ENCODE measurements around the gene CA10.

CA10 gene

DNA sequence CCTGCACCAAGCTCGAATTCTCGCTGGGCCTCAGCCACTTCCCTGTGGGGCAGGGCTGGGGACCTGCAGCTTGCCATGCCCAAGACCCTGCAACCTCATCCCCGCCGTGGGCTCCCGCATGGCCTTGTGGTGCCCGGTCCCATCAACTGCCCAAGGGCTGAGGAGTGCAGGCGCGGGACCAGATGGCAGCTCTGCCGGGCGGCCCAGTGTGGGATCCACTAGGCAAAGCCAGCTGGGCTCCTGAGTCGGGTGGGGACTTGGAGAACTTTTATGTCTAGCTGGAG, 489.6 kb downstream of the CA10 start:
- no peak for TF ChIP-seq YY1 (IDR thresholded peaks at IDR 0.05; ENCODE audit: insufficient read depth, insufficient read length)
- no peak for TF ChIP-seq SUZ12 (IDR thresholded peaks at IDR 0.05; ENCODE audit: extremely low read depth, insufficient read depth, insufficient read length)
- no peak for TF ChIP-seq ZNF274 (IDR thresholded peaks at IDR 0.05; ENCODE audit: low read depth, low read length)
- Histone ChIP-seq H3K9me3 (ENCODE audit: insufficient read depth, low read length) (peaks cover 22% of the 10 kb centered on the region), H3K4me3 (ENCODE audit: insufficient read length, low read depth) (no peak overlapping the region), H3K36me3 (ENCODE audit: insufficient read depth, insufficient read length, low read length) (no peaks in the 10 kb centered on the region), H3K4me1 (ENCODE audit: insufficient read depth, insufficient read length) (no peaks in the 10 kb centered on the region), H3K27me3 (ENCODE audit: insufficient read depth, insufficient read length) (no peaks in the 10 kb centered on the region), H3K9ac (ENCODE audit: insufficient read length, low read depth) (no peak overlapping the region)
- DNase-seq (ENCODE audit: low read depth, low spot score), result no peak

DNA sequence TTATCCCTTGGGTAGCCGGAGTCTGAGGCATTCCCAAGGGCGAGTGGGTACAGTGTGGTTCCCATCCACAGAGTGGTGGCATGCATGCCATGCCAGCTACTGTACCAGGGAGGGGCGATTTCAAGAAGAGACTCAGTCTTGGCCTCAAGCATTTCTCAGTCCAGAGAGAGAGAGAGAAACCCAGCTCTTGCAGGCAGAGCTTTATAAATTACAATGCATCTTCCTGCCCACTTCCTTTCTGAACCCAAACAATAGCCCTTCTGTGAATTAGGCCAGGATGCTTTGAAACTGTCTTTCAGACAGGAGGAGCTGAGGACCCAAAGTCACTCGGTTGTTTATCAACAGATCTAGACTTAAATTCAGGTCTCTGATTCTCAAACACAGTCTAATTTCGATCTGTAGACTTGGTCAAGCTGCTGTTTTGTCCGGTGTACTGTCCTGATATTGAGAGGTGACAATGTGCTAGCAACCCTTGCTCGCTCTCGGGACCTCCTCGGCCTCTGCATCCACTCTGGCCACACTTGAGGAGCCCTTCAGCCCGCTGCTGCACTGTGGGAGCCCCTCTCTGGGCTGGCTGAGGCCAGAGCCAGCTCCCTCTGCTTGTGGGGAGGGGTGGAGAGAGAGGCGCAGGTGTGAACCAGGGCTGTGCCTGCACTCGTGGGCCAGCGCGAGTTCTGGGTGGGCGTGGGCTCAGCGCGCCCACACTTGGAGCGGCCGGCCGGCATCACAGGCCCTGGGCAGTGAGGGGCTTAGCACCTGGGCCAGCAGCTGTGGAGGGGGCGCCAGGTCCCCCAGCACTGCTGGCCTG, 490.2 kb downstream of the CA10 start:
- DNase-seq (ENCODE audit: low read depth, low spot score), result no peak
- Histone ChIP-seq H3K4me3 (ENCODE audit: insufficient read length, low read depth) (no peak overlapping the region), H3K36me3 (ENCODE audit: insufficient read depth, insufficient read length, low read length) (no peaks in the 10 kb centered on the region), H3K4me1 (ENCODE audit: insufficient read depth, insufficient read length) (no peaks in the 10 kb centered on the region), H3K9ac (ENCODE audit: insufficient read length, low read depth) (no peak overlapping the region), H3K27me3 (ENCODE audit: insufficient read depth, insufficient read length) (no peaks in the 10 kb centered on the region), H3K9me3 (ENCODE audit: insufficient read depth, low read length) (peaks cover 22% of the 10 kb centered on the region)
- no peak for TF ChIP-seq ZNF274 (IDR thresholded peaks at IDR 0.05; ENCODE audit: low read depth, low read length)
- no peak for TF ChIP-seq YY1 (IDR thresholded peaks at IDR 0.05; ENCODE audit: insufficient read depth, insufficient read length)
- TF ChIP-seq SUZ12 (IDR thresholded peaks at IDR 0.05; ENCODE audit: extremely low read depth, insufficient read depth, insufficient read length), result no peak

DNA sequence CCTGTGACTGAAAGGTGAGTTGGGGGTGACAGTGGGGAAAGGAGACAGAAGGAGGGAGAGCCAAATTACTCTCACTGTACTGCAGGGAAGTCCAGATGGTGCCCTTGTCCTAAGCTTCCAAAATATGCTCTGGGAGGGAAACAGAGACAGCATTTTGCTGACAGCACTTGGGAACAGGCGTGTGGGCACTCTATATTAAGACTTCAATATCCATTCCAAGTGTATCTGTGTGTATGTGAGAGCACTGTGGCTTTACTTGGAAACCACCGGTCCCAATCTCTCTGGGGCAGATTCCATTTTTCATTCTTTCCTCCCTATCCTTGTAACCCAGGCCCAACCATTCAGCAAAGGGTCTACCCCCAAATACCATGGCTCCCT, 490.8 kb downstream of the CA10 start:
- DNase-seq (ENCODE audit: low read depth, low spot score), result no peak
- TF ChIP-seq YY1 (IDR thresholded peaks at IDR 0.05; ENCODE audit: insufficient read depth, insufficient read length) (no peak), ZNF274 (IDR thresholded peaks at IDR 0.05; ENCODE audit: low read depth, low read length) (no peak), SUZ12 (IDR thresholded peaks at IDR 0.05; ENCODE audit: extremely low read depth, insufficient read depth, insufficient read length) (no peak)
- no peaks in the 10 kb centered on the region for H3K27me3 ChIP-seq (ENCODE audit: insufficient read depth, insufficient read length)

DNA sequence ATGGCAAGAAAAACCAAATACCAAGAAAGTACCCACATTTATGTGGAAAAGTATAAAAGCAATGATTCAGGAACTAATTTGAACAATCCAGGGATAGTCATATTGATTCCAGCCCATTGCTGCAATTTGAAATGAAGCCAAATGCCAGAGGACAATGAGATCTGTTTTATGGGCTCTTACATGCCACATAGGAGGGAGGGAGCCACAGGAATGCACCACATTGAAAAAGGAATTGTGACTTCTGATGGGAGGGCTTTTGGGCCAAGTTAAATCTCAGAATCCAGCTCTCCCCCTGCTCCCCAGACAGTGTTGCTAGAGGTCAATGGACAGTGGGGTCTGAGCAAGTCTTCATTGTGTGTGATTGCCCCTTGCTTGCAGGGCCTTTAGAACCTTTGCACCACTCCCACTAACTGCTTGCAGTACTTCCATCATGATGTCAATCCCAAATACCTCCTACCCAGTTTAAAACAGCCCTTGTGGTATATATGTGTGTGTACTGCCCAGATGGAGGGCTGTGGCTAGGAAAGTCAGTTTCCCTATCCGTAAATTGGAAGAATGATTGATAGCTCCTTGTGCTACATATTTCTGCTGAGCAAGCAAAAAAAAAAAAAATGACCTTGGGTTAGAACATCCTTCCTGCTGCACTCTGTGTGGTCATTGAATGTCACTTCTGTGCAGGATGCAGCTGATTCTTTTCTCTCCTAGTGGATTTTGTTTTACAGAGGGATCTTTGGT, 491.4 kb downstream of the CA10 start:
- H3K36me3 ChIP-seq (ENCODE audit: insufficient read depth, insufficient read length, low read length), result no peaks in the 10 kb centered on the region
- no peaks in the 10 kb centered on the region for H3K27me3 ChIP-seq (ENCODE audit: insufficient read depth, insufficient read length)
- H3K4me3 ChIP-seq (ENCODE audit: insufficient read length, low read depth), result no peak overlapping the region
- TF ChIP-seq ZNF274 (IDR thresholded peaks at IDR 0.05; ENCODE audit: low read depth, low read length) (no peak), SUZ12 (IDR thresholded peaks at IDR 0.05; ENCODE audit: extremely low read depth, insufficient read depth, insufficient read length) (no peak), YY1 (IDR thresholded peaks at IDR 0.05; ENCODE audit: insufficient read depth, insufficient read length) (no peak)
- H3K4me1 ChIP-seq (ENCODE audit: insufficient read depth, insufficient read length), result no peaks in the 10 kb centered on the region
- H3K9ac ChIP-seq (ENCODE audit: insufficient read length, low read depth), result no peak overlapping the region
- peaks cover 22% of the 10 kb centered on the region for H3K9me3 ChIP-seq (ENCODE audit: insufficient read depth, low read length)
- no peak for DNase-seq (ENCODE audit: low read depth, low spot score)

More for the DNA sequence above, 490.8 kb downstream of the CA10 start:
- H3K36me3 ChIP-seq (ENCODE audit: insufficient read depth, insufficient read length, low read length), result no peaks in the 10 kb centered on the region
- H3K9ac ChIP-seq (ENCODE audit: insufficient read length, low read depth), result no peak overlapping the region
- H3K9me3 ChIP-seq (ENCODE audit: insufficient read depth, low read length), result peaks cover 22% of the 10 kb centered on the region
- H3K4me1 ChIP-seq (ENCODE audit: insufficient read depth, insufficient read length), result no peaks in the 10 kb centered on the region
- no peak overlapping the region for H3K4me3 ChIP-seq (ENCODE audit: insufficient read length, low read depth)

DNA sequence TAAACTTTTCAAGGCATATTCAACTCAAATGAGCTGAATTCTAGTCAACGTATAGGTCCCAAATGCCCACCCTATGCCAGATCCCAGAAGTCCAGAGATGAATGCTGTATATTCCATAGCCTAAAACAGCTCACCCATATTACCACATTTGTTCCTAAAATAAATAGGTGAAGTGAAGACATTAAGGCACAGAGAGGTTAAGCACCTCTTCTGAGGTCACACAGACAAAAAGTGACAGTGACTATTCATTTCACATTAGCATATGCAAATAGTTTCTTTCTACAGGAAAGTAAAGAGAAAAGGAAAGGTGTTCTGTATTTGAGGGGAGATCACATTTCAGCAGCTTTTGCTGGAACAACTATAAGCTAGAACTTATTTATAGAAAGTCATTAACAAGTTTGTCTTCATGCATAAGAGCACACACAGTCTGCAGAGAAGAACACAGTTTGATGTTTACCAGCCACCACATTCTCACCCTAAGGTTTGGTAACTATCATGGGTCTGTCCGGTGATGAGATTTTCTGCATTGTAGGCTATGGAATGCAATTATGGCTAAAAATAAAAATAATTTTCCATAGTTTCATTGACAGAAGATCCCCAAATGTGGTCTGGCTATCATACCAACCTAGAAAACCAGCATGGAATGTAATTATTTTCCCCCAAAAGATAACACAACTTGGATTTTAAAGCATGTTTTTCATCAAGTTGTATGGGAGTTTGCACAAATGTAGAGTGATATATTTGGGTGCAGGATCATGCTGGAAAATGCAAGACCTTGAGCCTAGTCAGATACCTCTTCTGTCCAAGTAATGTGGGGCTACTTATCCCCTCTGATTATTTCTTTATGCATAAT, 496.1 kb downstream of the CA10 start:
- Histone ChIP-seq H3K4me1 (ENCODE audit: insufficient read depth, insufficient read length) (no peaks in the 10 kb centered on the region), H3K27me3 (ENCODE audit: insufficient read depth, insufficient read length) (no peaks in the 10 kb centered on the region), H3K9ac (ENCODE audit: insufficient read length, low read depth) (no peak overlapping the region), H3K4me3 (ENCODE audit: insufficient read length, low read depth) (no peak overlapping the region), H3K9me3 (ENCODE audit: insufficient read depth, low read length) (peaks cover 5% of the 10 kb centered on the region; the same call in 1 of the 2 replicates), H3K36me3 (ENCODE audit: insufficient read depth, insufficient read length, low read length) (no peaks in the 10 kb centered on the region)
- no peak for DNase-seq (ENCODE audit: low read depth, low spot score)
- TF ChIP-seq YY1 (IDR thresholded peaks at IDR 0.05; ENCODE audit: insufficient read depth, insufficient read length) (no peak), SUZ12 (IDR thresholded peaks at IDR 0.05; ENCODE audit: extremely low read depth, insufficient read depth, insufficient read length) (no peak), ZNF274 (IDR thresholded peaks at IDR 0.05; ENCODE audit: low read depth, low read length) (no peak)

DNA sequence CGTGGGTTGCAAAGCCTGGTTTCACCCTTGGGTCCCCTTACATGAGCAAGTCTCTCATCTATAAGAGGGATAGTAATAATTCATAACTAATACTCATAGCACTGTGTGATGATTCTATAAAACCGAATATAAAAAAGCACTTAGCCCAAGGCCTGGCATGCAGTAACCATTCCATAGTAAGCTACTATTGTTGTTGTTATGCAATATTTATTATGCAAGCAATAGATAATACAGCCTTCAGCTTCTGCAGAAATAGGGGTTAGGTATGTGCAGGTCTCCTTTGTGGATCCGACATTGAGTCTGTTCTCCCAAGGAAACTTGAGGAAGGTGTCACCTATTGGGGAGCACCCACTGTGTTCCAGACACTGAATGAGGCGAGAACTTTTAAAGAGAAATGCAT, 497.1 kb downstream of the CA10 start:
- Histone ChIP-seq H3K9ac (ENCODE audit: insufficient read length, low read depth) (no peak overlapping the region), H3K4me3 (ENCODE audit: insufficient read length, low read depth) (no peak overlapping the region), H3K36me3 (ENCODE audit: insufficient read depth, insufficient read length, low read length) (no peaks in the 10 kb centered on the region), H3K4me1 (ENCODE audit: insufficient read depth, insufficient read length) (no peaks in the 10 kb centered on the region), H3K27me3 (ENCODE audit: insufficient read depth, insufficient read length) (no peaks in the 10 kb centered on the region), H3K9me3 (ENCODE audit: insufficient read depth, low read length) (no peaks in the 10 kb centered on the region)
- TF ChIP-seq YY1 (IDR thresholded peaks at IDR 0.05; ENCODE audit: insufficient read depth, insufficient read length) (no peak), ZNF274 (IDR thresholded peaks at IDR 0.05; ENCODE audit: low read depth, low read length) (no peak), SUZ12 (IDR thresholded peaks at IDR 0.05; ENCODE audit: extremely low read depth, insufficient read depth, insufficient read length) (no peak)
- DNase-seq (ENCODE audit: low read depth, low spot score), result no peak

DNA sequence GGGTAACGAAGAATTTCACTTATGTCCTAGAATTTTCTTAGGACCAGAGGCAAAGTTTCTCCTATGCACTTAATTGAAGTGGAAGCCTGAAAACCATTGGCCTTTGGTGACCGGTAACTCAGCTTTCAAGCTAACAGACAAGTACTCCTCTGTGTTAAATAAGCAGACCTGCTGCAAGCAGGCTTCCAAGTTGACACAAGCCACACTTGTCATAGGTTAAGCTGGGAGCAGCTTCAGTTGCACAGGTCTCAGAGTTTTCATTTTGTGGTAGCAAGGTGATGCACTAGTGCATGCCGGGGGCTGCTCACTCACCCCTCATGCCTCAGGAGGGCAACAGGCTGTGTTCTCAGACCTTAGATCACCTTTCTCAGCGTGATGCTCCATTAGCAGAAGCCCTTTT, 498.2 kb downstream of the CA10 start:
- Histone ChIP-seq H3K4me1 (ENCODE audit: insufficient read depth, insufficient read length) (no peaks in the 10 kb centered on the region), H3K9me3 (ENCODE audit: insufficient read depth, low read length) (no peaks in the 10 kb centered on the region), H3K4me3 (ENCODE audit: insufficient read length, low read depth) (no peak overlapping the region), H3K27me3 (ENCODE audit: insufficient read depth, insufficient read length) (no peaks in the 10 kb centered on the region), H3K9ac (ENCODE audit: insufficient read length, low read depth) (no peak overlapping the region), H3K36me3 (ENCODE audit: insufficient read depth, insufficient read length, low read length) (no peaks in the 10 kb centered on the region)
- no peak for DNase-seq (ENCODE audit: low read depth, low spot score)
- TF ChIP-seq ZNF274 (IDR thresholded peaks at IDR 0.05; ENCODE audit: low read depth, low read length) (no peak), YY1 (IDR thresholded peaks at IDR 0.05; ENCODE audit: insufficient read depth, insufficient read length) (no peak), SUZ12 (IDR thresholded peaks at IDR 0.05; ENCODE audit: extremely low read depth, insufficient read depth, insufficient read length) (no peak)
